Mammary epithelial cell (primary cell): ENCODE results near the gene RIPK3.

Experiments used
- EZH2 ChIP-seq: IDR thresholded peaks from 2 replicates; pipeline ENCODE4 v1.6.1; 2012; ENCODE audit warnings: low read length, inconsistent platforms, borderline replicate concordance
- TF ChIP-seq, protein P1 (sequence below), 2 donors: IDR thresholded peaks in 1 of 2; conservative IDR thresholded peaks in 1 of 2; 2 replicates each; pipeline ENCODE4 v1.5.1; 2011 to 2012; ENCODE audit warnings: inconsistent platforms in 2 of 2, low read length in 2 of 2, mild to moderate bottlenecking in 2 of 2, control low read depth in 1 of 2, low read depth in 1 of 2; ENCODE audit not compliant: insufficient read depth in 1 of 2; ENCODE audit errors: extremely low read depth in 1 of 2

DNA sequence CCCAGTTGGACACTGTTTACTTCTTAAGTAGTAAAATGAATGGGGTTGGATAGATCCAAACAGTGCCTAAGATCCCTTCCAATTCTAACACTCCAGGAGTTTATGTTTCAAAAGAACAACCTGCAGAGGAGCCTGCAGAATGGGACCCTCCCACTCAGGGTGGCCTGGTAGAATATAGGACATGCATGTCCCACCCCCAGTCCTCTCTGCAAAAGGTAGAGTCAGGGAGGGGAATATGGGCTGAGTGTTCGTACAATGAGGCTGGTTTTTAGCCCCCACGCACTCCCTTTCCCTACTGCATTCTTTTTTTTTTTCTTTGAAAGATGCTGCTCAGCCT, 47.2 kb upstream of the RIPK3 start:
- TF ChIP-seq, protein P1, sequence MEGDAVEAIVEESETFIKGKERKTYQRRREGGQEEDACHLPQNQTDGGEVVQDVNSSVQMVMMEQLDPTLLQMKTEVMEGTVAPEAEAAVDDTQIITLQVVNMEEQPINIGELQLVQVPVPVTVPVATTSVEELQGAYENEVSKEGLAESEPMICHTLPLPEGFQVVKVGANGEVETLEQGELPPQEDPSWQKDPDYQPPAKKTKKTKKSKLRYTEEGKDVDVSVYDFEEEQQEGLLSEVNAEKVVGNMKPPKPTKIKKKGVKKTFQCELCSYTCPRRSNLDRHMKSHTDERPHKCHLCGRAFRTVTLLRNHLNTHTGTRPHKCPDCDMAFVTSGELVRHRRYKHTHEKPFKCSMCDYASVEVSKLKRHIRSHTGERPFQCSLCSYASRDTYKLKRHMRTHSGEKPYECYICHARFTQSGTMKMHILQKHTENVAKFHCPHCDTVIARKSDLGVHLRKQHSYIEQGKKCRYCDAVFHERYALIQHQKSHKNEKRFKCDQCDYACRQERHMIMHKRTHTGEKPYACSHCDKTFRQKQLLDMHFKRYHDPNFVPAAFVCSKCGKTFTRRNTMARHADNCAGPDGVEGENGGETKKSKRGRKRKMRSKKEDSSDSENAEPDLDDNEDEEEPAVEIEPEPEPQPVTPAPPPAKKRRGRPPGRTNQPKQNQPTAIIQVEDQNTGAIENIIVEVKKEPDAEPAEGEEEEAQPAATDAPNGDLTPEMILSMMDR (conservative IDR thresholded peaks at IDR 0.05 in 1 of 2, IDR thresholded peaks at IDR 0.05 in 1 of 2; ENCODE audit: extremely low read depth in 1 of 2, insufficient read depth in 1 of 2, low read depth in 1 of 2, low read length in 2 of 2) = no peak
- TF ChIP-seq EZH2 = no peak
